ENCODE measurements around the gene CREB1.

CREB1 gene

GRCh38 chr2:207540431-207540830 lies 10.7 kb downstream of the CREB1 start:
- TF ChIP-seq GATA1 (IDR thresholded peaks at IDR 0.05; ENCODE audit: low read depth, low read length) (no peak), POLR2A (IDR thresholded peaks at IDR 0.05; ENCODE audit: low read length) (no peak)
- peak in 1 of 2 experiments; percentile 15 for DNase-seq

GRCh38 chr2:207541933-207542332 lies 12.2 kb downstream of the CREB1 start:
- TF ChIP-seq POLR2A (IDR thresholded peaks at IDR 0.05; ENCODE audit: low read length) (no peak), GATA1 (IDR thresholded peaks at IDR 0.05; ENCODE audit: low read depth, low read length) (no peak)
- no peak for DNase-seq

GRCh38 chr2:207543272-207543671 lies 13.5 kb downstream of the CREB1 start:
- TF ChIP-seq GATA1 (IDR thresholded peaks at IDR 0.05; ENCODE audit: low read depth, low read length): no peak
- TF ChIP-seq POLR2A (IDR thresholded peaks at IDR 0.05; ENCODE audit: low read length): no peak

GRCh38 chr2:207546822-207547221 lies 17.1 kb downstream of the CREB1 start:
- TF ChIP-seq GATA1 (IDR thresholded peaks at IDR 0.05; ENCODE audit: low read depth, low read length) (no peak), POLR2A (IDR thresholded peaks at IDR 0.05; ENCODE audit: low read length) (no peak)
- DNase-seq: no peak

More at GRCh38 chr2:207543272-207543671, 13.5 kb downstream of the CREB1 start:
- DNase-seq: no peak

- TF ChIP-seq POLR2A (IDR thresholded peaks at IDR 0.05; ENCODE audit: low read length) (no peak), GATA1 (IDR thresholded peaks at IDR 0.05; ENCODE audit: low read depth, low read length) (no peak)
- peak; percentile 32 to 59 for DNase-seq
These were observed 19.4 kb downstream of the CREB1 start for GRCh38 chr2:207549145-207549544.

GRCh38 chr2:207558079-207558491 lies 28.3 kb downstream of the CREB1 start:
- peak in 1 of 2 experiments; percentile 49 for DNase-seq
- TF ChIP-seq POLR2A (IDR thresholded peaks at IDR 0.05; ENCODE audit: low read length) (no peak), GATA1 (IDR thresholded peaks at IDR 0.05; ENCODE audit: low read depth, low read length) (no peak)

- TF ChIP-seq GATA1 (IDR thresholded peaks at IDR 0.05; ENCODE audit: low read depth, low read length) (no peak), POLR2A (IDR thresholded peaks at IDR 0.05; ENCODE audit: low read length) (no peak)
- no peak for DNase-seq
These were observed 31.8 kb downstream of the CREB1 start for GRCh38 chr2:207561386-207562080.

GRCh38 chr2:207565736-207566500 lies 36.2 kb downstream of the CREB1 start:
- TF ChIP-seq POLR2A (IDR thresholded peaks at IDR 0.05; ENCODE audit: low read length): no peak
- no peak for TF ChIP-seq GATA1 (IDR thresholded peaks at IDR 0.05; ENCODE audit: low read depth, low read length)
- no peak for DNase-seq

- TF ChIP-seq POLR2A (IDR thresholded peaks at IDR 0.05; ENCODE audit: low read length) (no peak), GATA1 (IDR thresholded peaks at IDR 0.05; ENCODE audit: low read depth, low read length) (no peak)
- DNase-seq: peak; percentile 19 to 32
These were observed 37.9 kb downstream of the CREB1 start for GRCh38 chr2:207567671-207568070.

GRCh38 chr2:207571370-207571769 lies 41.6 kb downstream of the CREB1 start:
- peak; percentile 16 to 17 for DNase-seq
- TF ChIP-seq POLR2A (IDR thresholded peaks at IDR 0.05; ENCODE audit: low read length) (no peak), GATA1 (IDR thresholded peaks at IDR 0.05; ENCODE audit: low read depth, low read length) (no peak)

GRCh38 chr2:207584952-207585351 lies 55.2 kb downstream of the CREB1 start:
- TF ChIP-seq POLR2A (IDR thresholded peaks at IDR 0.05; ENCODE audit: low read length) (no peak), GATA1 (IDR thresholded peaks at IDR 0.05; ENCODE audit: low read depth, low read length) (no peak)

GRCh38 chr2:207587305-207587704 lies 57.5 kb downstream of the CREB1 start:
- TF ChIP-seq POLR2A (IDR thresholded peaks at IDR 0.05; ENCODE audit: low read length): no peak
- no peak for TF ChIP-seq GATA1 (IDR thresholded peaks at IDR 0.05; ENCODE audit: low read depth, low read length)
- no peak for DNase-seq

More at GRCh38 chr2:207584952-207585351, 55.2 kb downstream of the CREB1 start:
- peak in 1 of 2 experiments; percentile 26 for DNase-seq

GRCh38 chr2:207589143-207589542 lies 59.4 kb downstream of the CREB1 start:
- no peak for DNase-seq
- TF ChIP-seq POLR2A (IDR thresholded peaks at IDR 0.05; ENCODE audit: low read length) (no peak), GATA1 (IDR thresholded peaks at IDR 0.05; ENCODE audit: low read depth, low read length) (no peak)

GRCh38 chr2:207593277-207593676 lies 63.5 kb downstream of the CREB1 start:
- no peak for DNase-seq
- no peak for TF ChIP-seq GATA1 (IDR thresholded peaks at IDR 0.05; ENCODE audit: low read depth, low read length)
- TF ChIP-seq POLR2A (IDR thresholded peaks at IDR 0.05; ENCODE audit: low read length): no peak

All from erythroblast (primary cell).